Measurements from ENCODE around the gene UBE2QL1. TPM values are rescaled to one million over a fixed set of nuclear protein-coding genes. Genes with fewer than 3 reads are reported as not detected.

The UBE2QL1 gene
- total and polyA plus RNA-seq, 2 of the 8 experiments (the other 6 are each of a cell fraction or from before 2014, with no cell fraction given) = 0.43 to 0.65 TPM

- TF ChIP-seq TCF12 (IDR thresholded peaks at IDR 0.05; ENCODE audit: low read depth, low read length) = no peak
- TF ChIP-seq YY1 (IDR thresholded peaks at IDR 0.05; ENCODE audit: low read depth, low read length) = no peak
- TF ChIP-seq MAX (IDR thresholded peaks at IDR 0.05) = no peak
- TF ChIP-seq EP300 (IDR thresholded peaks at IDR 0.05; ENCODE audit: borderline replicate concordance in 1 of 2, low read depth in 2 of 2, low read length in 2 of 2) = no peak
- no peak for TF ChIP-seq SAP30 (IDR thresholded peaks at IDR 0.05; ENCODE audit: insufficient read depth, insufficient replicate concordance, low read length)
- TF ChIP-seq CHD7 (IDR thresholded peaks at IDR 0.05; ENCODE audit: insufficient replicate concordance, low read length) = no peak
- TF ChIP-seq SIX5 (IDR thresholded peaks at IDR 0.05; ENCODE audit: low read depth, low read length) = no peak
- TF ChIP-seq CHD1 (IDR thresholded peaks at IDR 0.05; ENCODE audit: low read depth, low read length) = no peak
- no peak for TF ChIP-seq CHD2 (IDR thresholded peaks at IDR 0.05; ENCODE audit: low read length)
Observed at GRCh38 chr5:6435356-6435755, 13.3 kb upstream of the UBE2QL1 start (continued).

Measured in H1 (cell line).